Measurements from ENCODE around the gene CLCC1. TPM values are rescaled to one million over a fixed set of nuclear protein-coding genes. Genes with fewer than 3 reads are reported as not detected.

The CLCC1 gene
- total RNA-seq, 2 experiments from 2014 or later: 16.4 to 20.1 TPM

Other genes with a start within 250 kb of the CLCC1 start
- 10 to 100 TPM; 55.9 to 60.8 TPM for gene STXBP3, start 216.8 kb downstream of the CLCC1 start, total RNA-seq
- not detected for gene AKNAD1, start 106.4 kb downstream of the CLCC1 start, total RNA-seq
- 10 to 100 TPM; 43.2 to 47.1 TPM for gene GPSM2, start 86.5 kb downstream of the CLCC1 start, total RNA-seq
- 10 to 100 TPM; 10.6 to 10.9 TPM for gene WDR47, start 78.6 kb upstream of the CLCC1 start, total RNA-seq
- gene TAF13, start 112.5 kb upstream of the CLCC1 start, total RNA-seq: 10 to 100 TPM; 25.2 to 26.5 TPM
- gene TMEM167B, start 127.3 kb upstream of the CLCC1 start, total RNA-seq: 10 to 100 TPM; 29.6 to 31.8 TPM
- 1 to 10 TPM; 4.1 to 5.0 TPM for gene ELAPOR1, start 150.6 kb upstream of the CLCC1 start, total RNA-seq

Measured in activated CD4-positive, alpha-beta memory T cell treated with anti-CD3 and anti-CD28 coated beads, Interleukin-2, amount 10 ng/mL, durations not matched to agents 7 days and 5 days (primary cell).